ENCODE measurements around the gene PLB1. TPM values are rescaled to one million over a fixed set of nuclear protein-coding genes. Genes with fewer than 3 reads are reported as not detected.

PLB1 gene
- total RNA-seq, 1 donor from 2014 or later = 1.6 TPM

- no peaks in the 10 kb centered on the region for H3K27me3 ChIP-seq (ENCODE audit: control insufficient read depth, insufficient read depth, low read length)
- TF ChIP-seq, protein P1, sequence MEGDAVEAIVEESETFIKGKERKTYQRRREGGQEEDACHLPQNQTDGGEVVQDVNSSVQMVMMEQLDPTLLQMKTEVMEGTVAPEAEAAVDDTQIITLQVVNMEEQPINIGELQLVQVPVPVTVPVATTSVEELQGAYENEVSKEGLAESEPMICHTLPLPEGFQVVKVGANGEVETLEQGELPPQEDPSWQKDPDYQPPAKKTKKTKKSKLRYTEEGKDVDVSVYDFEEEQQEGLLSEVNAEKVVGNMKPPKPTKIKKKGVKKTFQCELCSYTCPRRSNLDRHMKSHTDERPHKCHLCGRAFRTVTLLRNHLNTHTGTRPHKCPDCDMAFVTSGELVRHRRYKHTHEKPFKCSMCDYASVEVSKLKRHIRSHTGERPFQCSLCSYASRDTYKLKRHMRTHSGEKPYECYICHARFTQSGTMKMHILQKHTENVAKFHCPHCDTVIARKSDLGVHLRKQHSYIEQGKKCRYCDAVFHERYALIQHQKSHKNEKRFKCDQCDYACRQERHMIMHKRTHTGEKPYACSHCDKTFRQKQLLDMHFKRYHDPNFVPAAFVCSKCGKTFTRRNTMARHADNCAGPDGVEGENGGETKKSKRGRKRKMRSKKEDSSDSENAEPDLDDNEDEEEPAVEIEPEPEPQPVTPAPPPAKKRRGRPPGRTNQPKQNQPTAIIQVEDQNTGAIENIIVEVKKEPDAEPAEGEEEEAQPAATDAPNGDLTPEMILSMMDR (IDR thresholded peaks at IDR 0.05; ENCODE audit: insufficient read depth, low read length, severe bottlenecking) = peak; percentile 97
- no peak overlapping the region for H3K4me3 ChIP-seq (ENCODE audit: low read depth, low read length)
- FAIRE-seq (no peak), DNase-seq (ENCODE audit: low read depth) (no peak)
- no peaks in the 10 kb centered on the region for H3K36me3 ChIP-seq (ENCODE audit: control insufficient read depth, insufficient read depth, low read length)
Measured at GRCh38 chr2:28452534-28453081, 43.3 kb upstream of the PLB1 start.

GRCh38 chr2:28453396-28453795 is 42.5 kb upstream of the PLB1 start:
- no peak for DNase-seq (ENCODE audit: low read depth)
- no peaks in the 10 kb centered on the region for H3K36me3 ChIP-seq (ENCODE audit: control insufficient read depth, insufficient read depth, low read length)
- no peak for FAIRE-seq
- TF ChIP-seq, protein P1 (IDR thresholded peaks at IDR 0.05; ENCODE audit: insufficient read depth, low read length, severe bottlenecking) = no peak
- H3K4me3 ChIP-seq (ENCODE audit: low read depth, low read length) = no peak overlapping the region
- H3K27me3 ChIP-seq (ENCODE audit: control insufficient read depth, insufficient read depth, low read length) = no peaks in the 10 kb centered on the region

- H3K36me3 ChIP-seq (ENCODE audit: control insufficient read depth, insufficient read depth, low read length) = no peaks in the 10 kb centered on the region
- DNase-seq (ENCODE audit: low read depth) = peak; percentile 85
- H3K27me3 ChIP-seq (ENCODE audit: control insufficient read depth, insufficient read depth, low read length) = no peaks in the 10 kb centered on the region
- FAIRE-seq = peak; percentile 75
- TF ChIP-seq, protein P1 (IDR thresholded peaks at IDR 0.05; ENCODE audit: insufficient read depth, low read length, severe bottlenecking) = peak; percentile 52
- H3K4me3 ChIP-seq (ENCODE audit: low read depth, low read length) = no peak overlapping the region
Measured at GRCh38 chr2:28454016-28454930, 41.6 kb upstream of the PLB1 start.

DNA sequence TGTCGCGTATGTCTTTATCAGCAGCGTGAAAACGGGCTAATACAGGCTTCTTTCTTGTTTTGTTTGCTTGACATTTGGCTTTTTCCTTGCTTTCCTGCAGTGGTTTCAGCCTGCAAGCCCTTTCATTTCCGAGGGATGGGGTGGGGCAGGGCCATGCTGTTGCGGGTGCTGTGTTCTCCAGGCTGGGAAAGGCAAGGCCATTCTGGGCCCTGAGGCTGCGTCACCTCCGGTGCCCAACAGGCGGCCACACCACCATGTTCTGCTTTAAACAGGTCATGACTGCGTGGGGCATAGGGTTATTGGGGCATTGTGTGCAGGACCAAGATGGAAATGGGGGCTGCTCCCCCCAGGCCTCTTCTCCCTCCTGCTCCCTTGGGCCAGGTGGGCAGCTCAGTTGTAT is 38.6 kb upstream of the PLB1 start:
- DNase-seq (ENCODE audit: low read depth) (no peak), FAIRE-seq (no peak)
- H3K4me3 ChIP-seq (ENCODE audit: low read depth, low read length) = no peak overlapping the region
- no peaks in the 10 kb centered on the region for H3K27me3 ChIP-seq (ENCODE audit: control insufficient read depth, insufficient read depth, low read length)
- no peaks in the 10 kb centered on the region for H3K36me3 ChIP-seq (ENCODE audit: control insufficient read depth, insufficient read depth, low read length)
- TF ChIP-seq, protein P1 (IDR thresholded peaks at IDR 0.05; ENCODE audit: insufficient read depth, low read length, severe bottlenecking) = no peak

DNA sequence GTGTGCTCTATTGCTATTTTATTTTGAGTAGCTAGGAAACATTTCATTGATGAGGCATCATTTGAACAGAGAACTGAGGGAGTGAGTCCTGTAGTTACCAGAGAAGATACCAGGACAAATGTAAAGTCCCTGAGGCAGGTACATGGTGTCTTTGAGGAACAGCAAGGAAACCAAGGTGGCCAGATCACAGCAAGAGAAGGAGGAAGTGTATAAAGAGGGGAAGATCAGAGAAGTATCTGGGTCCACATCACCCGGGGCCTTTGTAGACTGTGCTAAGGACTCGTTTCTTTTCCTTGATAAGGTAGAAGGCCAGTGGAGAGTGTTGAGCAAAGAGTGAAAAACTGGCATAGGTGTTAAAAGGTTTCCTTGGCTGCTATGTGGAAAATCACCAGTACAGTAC is 34.8 kb upstream of the PLB1 start:
- DNase-seq (ENCODE audit: low read depth) (no peak), FAIRE-seq (no peak)
- Histone ChIP-seq H3K27me3 (ENCODE audit: control insufficient read depth, insufficient read depth, low read length) (no peaks in the 10 kb centered on the region), H3K36me3 (ENCODE audit: control insufficient read depth, insufficient read depth, low read length) (no peaks in the 10 kb centered on the region), H3K4me3 (ENCODE audit: low read depth, low read length) (no peak overlapping the region)
- TF ChIP-seq, protein P1 (IDR thresholded peaks at IDR 0.05; ENCODE audit: insufficient read depth, low read length, severe bottlenecking) = no peak
